Stomach smooth muscle (tissue), 2 donors: ENCODE data around the gene HCAR3.
"Not testable (repeated sequence)": the region's sequence is repeated elsewhere in the genome, so short reads cannot be mapped to it uniquely, and the experiment has no call there.

ENCODE experiments used
- H3K27ac ChIP-seq: one replicate; pipeline ENCODE4 v1.7.0; 2013; ENCODE audit warnings: mild to moderate bottlenecking, low read length, inconsistent platforms
- H3K27me3 ChIP-seq, 2 donors: one replicate each; pipeline ENCODE4 v1.7.0; 2013; ENCODE audit warnings: low read length in 2 of 2; ENCODE audit not compliant: insufficient read depth in 2 of 2, control insufficient read depth in 1 of 2
- H3K36me3 ChIP-seq, 2 donors: one replicate each; pipeline ENCODE4 v1.7.0; 2013; ENCODE audit warnings: low read length in 2 of 2; ENCODE audit not compliant: control insufficient read depth in 2 of 2, insufficient read depth in 2 of 2
- H3K4me1 ChIP-seq: one replicate; pipeline ENCODE4 v1.7.0; 2013; ENCODE audit warnings: low read length; ENCODE audit not compliant: control insufficient read depth, insufficient read depth
- H3K4me3 ChIP-seq, 2 donors: one replicate each; pipeline ENCODE4 v1.7.0; 2013; ENCODE audit warnings: low read length in 2 of 2
- H3K9ac ChIP-seq, 2 donors: one replicate each; pipeline ENCODE4 v1.7.0; 2013; ENCODE audit warnings: low read length in 2 of 2, mild to moderate bottlenecking in 1 of 2
- H3K9me3 ChIP-seq, 2 donors: one replicate each; pipeline ENCODE4 v1.7.0; 2013; ENCODE audit warnings: low read length in 2 of 2; ENCODE audit not compliant: control insufficient read depth in 2 of 2
- donor health status: healthy.
- donor health status: Pancreatic carcinoma.

The HCAR3 gene

DNA sequence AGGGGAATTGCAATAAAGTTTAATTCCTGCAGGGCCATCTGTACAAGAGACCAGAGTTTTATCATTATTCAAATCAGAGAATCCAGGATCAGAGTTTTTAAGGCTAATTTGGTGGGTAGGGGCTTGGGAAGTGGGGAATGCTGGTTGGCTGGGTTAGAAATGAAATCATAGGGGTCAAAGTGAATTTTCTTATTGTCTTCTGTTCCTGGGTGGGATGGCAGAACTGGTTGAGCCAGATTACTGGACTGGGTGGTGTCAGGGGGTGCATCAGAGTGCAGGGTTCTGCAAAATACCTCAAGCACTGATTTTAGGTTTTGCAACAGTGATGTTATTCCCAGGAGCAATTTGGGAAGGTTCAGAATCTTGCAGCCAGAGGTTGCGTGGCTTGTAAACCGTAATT is 19.7 kb downstream of the HCAR3 start:
- not testable (repeated sequence) for H3K36me3 ChIP-seq, H3K27me3 ChIP-seq, H3K4me3 ChIP-seq, H3K27ac ChIP-seq, H3K9ac ChIP-seq, H3K4me1 ChIP-seq, H3K9me3 ChIP-seq

DNA sequence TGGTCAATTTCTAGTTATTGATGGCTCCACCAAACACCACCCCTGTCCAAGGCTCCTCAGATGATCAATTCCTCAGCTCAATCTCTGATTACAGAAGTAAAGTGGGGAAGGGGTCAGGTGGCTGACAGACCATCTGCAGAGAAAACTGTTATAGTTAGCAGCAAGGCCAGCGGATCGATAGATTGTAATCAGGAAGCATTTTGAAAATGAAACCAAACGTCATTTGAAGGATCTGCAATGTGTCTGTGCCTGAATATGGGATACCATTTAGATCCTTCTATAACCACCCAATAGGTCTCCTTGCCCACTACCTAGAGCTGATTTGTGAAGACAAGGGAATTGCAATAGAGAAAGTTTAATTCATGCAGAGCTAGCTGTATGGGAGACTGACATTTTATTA is 25.0 kb downstream of the HCAR3 start:
- H3K4me3 ChIP-seq, result no peak overlapping the region
- no peak overlapping the region for H3K9ac ChIP-seq
- H3K4me1 ChIP-seq, result no peaks in the 10 kb centered on the region
- H3K27me3 ChIP-seq, result no peaks in the 10 kb centered on the region
- H3K36me3 ChIP-seq, result no peaks in the 10 kb centered on the region
- no peak overlapping the region for H3K27ac ChIP-seq
- H3K9me3 ChIP-seq, result no peaks in the 10 kb centered on the region

DNA sequence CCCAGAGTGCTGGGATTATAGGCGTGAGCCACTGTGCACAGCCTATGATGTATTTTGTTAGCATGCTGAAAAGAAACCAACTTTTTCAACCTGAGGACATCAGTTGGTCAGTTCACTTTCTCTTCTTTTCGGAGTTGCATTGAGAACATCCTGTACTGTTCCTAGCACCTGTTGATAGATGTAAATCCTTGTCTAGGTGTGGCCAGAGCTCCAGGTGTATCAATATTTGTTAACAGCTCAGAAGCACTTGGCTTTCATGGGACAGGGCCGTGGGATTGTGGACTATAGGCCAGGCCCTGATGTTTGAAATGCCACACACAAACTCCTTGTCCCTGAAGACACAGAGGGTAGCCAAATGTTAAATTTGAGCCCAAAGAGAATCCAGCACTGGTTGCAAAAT is 28.3 kb downstream of the HCAR3 start:
- Histone ChIP-seq H3K27me3 (no peaks in the 10 kb centered on the region), H3K4me1 (no peaks in the 10 kb centered on the region), H3K9ac (no peak overlapping the region), H3K36me3 (no peaks in the 10 kb centered on the region), H3K9me3 (no peaks in the 10 kb centered on the region), H3K27ac (no peak overlapping the region), H3K4me3 (no peak overlapping the region)

DNA sequence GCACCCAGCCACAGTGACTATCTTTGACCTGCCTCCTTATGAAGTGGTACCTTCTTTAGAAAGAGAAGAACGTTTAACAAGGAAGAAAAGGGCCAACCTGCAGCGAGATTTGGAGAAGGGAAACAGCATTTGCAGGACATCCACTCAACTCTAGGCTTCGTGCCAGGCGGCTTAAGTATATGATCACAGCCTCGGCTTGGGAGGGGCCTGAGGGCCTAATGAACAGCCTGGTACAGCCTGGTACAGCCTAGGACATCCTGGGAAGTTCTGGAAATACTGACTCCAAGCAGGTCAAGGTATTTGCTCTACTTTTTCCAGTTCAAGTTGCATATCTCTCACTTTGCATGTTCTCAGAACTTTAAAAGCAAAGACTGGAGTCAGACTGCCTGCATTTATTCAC is 29.5 kb downstream of the HCAR3 start:
- no peak overlapping the region for H3K9ac ChIP-seq
- H3K27me3 ChIP-seq, result no peaks in the 10 kb centered on the region
- no peaks in the 10 kb centered on the region for H3K36me3 ChIP-seq
- H3K9me3 ChIP-seq, result no peaks in the 10 kb centered on the region
- H3K4me1 ChIP-seq, result no peaks in the 10 kb centered on the region
- H3K27ac ChIP-seq, result no peak overlapping the region
- H3K4me3 ChIP-seq, result no peak overlapping the region

DNA sequence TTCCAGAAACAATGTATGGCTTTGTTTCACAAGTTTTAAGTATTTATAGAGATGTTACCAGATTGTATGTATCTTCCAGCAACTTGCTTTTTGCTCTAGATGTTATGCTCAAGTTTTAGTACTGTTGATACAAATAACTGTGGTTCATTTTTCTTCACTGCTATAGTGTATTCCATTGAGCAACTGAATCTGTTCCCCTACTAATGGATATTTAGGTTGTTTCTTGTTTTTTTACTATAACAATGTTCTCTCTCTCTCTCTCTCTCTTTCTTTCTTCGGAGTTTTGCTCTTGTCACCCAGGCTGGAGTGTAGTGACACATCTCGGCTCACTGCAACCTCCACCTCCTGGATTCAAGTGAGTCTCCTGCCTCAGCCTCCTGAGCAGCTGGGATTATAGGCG is 30.1 kb downstream of the HCAR3 start:
- Histone ChIP-seq H3K9ac (no peak overlapping the region), H3K27ac (no peak overlapping the region)

DNA sequence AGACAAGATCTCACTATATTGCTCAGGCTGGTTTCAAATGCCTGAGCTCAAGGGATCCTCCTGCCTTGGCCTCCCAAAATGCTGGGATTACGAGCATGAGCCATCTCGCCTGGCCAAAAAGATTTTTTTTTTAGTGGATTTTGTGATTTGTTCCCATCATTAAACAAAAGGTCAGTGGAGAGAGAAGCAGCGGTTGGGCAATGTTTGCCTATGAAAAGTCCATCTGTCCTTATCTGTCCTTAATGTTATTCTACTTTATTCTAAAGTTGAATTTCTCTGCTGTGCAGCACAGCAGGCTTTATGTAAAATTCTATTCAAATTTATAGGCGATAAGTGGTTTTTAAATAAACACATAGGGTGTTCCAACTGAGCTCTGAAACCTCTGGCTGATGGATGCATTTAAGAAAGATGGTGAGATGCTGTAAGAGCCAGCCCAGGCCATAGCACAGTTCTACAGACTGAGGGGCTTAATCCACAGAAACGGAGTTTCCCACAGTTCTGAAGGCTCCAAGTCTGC is 32.3 kb downstream of the HCAR3 start:
- Histone ChIP-seq H3K4me3 (no peak overlapping the region), H3K4me1 (no peaks in the 10 kb centered on the region), H3K9ac (no peak overlapping the region), H3K9me3 (no peaks in the 10 kb centered on the region), H3K27me3 (no peaks in the 10 kb centered on the region), H3K36me3 (no peaks in the 10 kb centered on the region), H3K27ac (no peak overlapping the region)

More for the DNA sequence above, 30.1 kb downstream of the HCAR3 start:
- Histone ChIP-seq H3K36me3 (no peaks in the 10 kb centered on the region), H3K4me3 (no peak overlapping the region), H3K27me3 (no peaks in the 10 kb centered on the region), H3K4me1 (no peaks in the 10 kb centered on the region), H3K9me3 (no peaks in the 10 kb centered on the region)

DNA sequence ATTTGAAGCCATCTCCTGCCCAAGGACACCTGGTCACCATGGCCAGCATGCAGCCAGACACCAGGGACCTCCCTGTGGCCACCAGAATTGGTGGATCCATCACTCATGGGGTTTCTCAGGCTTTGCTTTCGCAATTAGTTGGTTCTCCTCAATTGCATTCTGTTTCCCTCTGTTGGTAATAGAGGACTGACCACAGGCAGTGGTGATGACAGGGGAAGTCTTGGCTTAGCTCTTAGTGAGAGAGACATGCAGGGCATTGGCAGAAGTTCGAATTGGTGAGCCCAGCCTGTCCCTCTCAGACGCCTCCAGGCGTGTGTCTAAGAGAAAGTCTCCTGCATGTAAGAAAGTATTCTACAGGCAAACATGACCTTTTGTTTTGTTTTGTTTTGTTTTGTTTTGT is 34.8 kb downstream of the HCAR3 start:
- H3K36me3 ChIP-seq, result no peaks in the 10 kb centered on the region
- H3K27me3 ChIP-seq, result no peaks in the 10 kb centered on the region
- no peak overlapping the region for H3K4me3 ChIP-seq
- H3K4me1 ChIP-seq, result no peaks in the 10 kb centered on the region
- H3K9ac ChIP-seq, result no peak overlapping the region
- H3K27ac ChIP-seq, result no peak overlapping the region
- no peaks in the 10 kb centered on the region for H3K9me3 ChIP-seq

DNA sequence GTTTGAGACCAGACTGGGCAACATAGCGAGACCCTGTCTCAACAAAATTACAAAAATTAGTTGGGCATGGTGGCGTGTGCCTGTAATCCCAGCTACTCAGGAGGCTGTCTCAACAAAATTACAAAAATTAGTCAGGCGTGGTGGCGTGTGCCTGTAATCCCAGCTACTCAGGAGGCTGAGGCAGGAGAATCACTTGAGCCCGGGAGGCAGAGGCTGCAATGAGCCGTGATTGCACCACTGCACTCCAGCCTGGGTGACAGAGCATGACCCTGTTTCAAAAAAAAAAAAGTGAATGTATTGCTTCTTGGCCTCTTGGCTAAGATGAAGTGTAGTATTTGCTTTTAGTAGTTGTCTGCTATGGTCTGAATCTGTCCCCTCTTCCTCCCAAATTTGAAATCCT is 35.6 kb downstream of the HCAR3 start:
- H3K4me1 ChIP-seq, H3K9ac ChIP-seq, H3K27ac ChIP-seq, H3K4me3 ChIP-seq, H3K36me3 ChIP-seq, H3K27me3 ChIP-seq, H3K9me3 ChIP-seq: not testable (repeated sequence)

DNA sequence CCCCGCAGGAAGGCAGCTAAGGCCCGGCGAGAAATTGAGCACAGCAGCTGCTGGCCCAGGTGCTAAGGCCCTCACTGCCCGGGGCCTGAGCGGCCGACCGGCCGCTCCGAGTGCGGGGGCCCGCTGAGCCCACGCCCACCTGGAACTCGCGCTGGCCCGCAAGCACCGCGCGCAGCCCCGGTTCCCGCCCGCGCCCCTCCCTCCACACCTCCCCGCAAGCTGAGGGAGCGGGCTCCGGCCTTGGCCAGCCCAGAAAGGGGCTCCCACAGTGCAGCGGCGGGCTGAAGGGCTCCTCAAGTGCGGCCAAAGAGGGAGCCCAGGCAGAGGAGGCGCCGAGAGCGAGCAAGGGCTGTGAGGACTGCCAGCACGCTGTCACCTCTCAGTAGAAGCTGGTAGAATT is 39.8 kb downstream of the HCAR3 start:
- H3K4me3 ChIP-seq, H3K9me3 ChIP-seq, H3K36me3 ChIP-seq, H3K27ac ChIP-seq, H3K4me1 ChIP-seq, H3K9ac ChIP-seq, H3K27me3 ChIP-seq: not testable (repeated sequence)

DNA sequence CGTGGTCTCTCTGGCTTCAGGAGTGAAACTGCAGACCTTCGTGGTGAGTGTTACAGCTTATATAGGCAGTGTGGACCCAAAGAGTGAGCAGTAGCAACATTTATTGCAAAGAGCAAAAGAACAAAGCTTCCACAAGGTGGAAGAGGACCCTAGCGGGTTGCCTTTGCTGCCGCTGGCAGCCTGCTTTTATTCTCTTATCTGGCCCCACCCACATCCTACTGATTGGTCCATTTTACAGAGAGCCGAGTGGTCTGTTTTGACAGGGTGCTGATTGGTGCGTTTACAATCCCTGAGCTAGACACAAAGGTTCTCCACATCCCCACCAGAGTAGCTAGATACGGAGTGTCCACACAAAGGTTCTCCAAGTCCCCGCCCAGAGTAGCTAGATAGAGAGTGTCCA is 40.6 kb downstream of the HCAR3 start:
- not testable (repeated sequence) for H3K27me3 ChIP-seq, H3K9ac ChIP-seq, H3K4me3 ChIP-seq

DNA sequence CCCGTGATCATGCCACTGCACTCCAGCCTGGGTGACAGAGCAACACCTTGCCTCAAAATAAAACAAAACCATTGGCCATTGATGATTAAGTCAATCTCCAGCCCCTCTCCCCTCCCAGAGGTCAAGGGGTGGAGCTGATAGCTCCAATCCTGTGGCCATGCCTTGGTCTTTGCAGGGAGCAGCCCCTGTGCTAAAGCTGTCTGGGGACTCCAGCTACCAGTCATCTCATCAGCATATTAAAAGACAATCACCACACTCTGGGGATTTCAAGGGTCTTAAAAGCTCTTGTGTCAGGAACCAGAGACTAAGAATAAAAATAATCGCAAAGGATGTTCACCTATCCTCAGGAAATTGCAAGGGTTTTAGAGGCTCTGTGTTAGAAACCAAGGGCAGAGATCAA is 44.1 kb downstream of the HCAR3 start:
- no peaks in the 10 kb centered on the region for H3K4me1 ChIP-seq
- no peak overlapping the region for H3K27ac ChIP-seq
- H3K9ac ChIP-seq, result no peak overlapping the region
- no peaks in the 10 kb centered on the region for H3K9me3 ChIP-seq
- peaks cover 0 to 2% of the 10 kb centered on the region in 2 donors for H3K27me3 ChIP-seq
- H3K4me3 ChIP-seq, result no peak overlapping the region
- no peaks in the 10 kb centered on the region for H3K36me3 ChIP-seq

More for the DNA sequence above, 40.6 kb downstream of the HCAR3 start:
- not testable (repeated sequence) for H3K36me3 ChIP-seq, H3K27ac ChIP-seq, H3K9me3 ChIP-seq, H3K4me1 ChIP-seq
